Right atrium auricular region (tissue), 2 donors: ENCODE results near the gene DDX47. TPM values are rescaled to one million over a fixed set of nuclear protein-coding genes. Genes with fewer than 3 reads are reported as not detected.
A peak's percentile ranks its signal among the peaks of the same experiment; 100 is the strongest.

ENCODE experiments used
- DNase-seq: peaks from one replicate; pipeline ENCODE4 v3.0.0-alpha.2; 2019; ENCODE audit warnings: low spot score
- H3K27ac ChIP-seq, 2 donors: fragments of 200-600 bp; sonication (generic); 1 replicate in 1 of 2; 2 replicates in 1 of 2; pipeline ENCODE4 v1.5.1; 2016 to 2019
- H3K27me3 ChIP-seq, 2 donors: fragments of 200-600 bp; sonication (generic); one replicate each; pipeline versions ENCODE4 v1.5.1 to v1.6.0; 2017 to 2019
- H3K36me3 ChIP-seq: fragments of 200-600 bp; sonication (generic); one replicate; pipeline ENCODE4 v1.5.1; 2016
- H3K4me1 ChIP-seq, 2 donors: fragments of 200-600 bp; sonication (generic); one replicate each; pipeline versions ENCODE4 v1.5.1 to v1.6.0; 2017 to 2019
- H3K4me3 ChIP-seq, 2 donors: fragments of 200-600 bp; sonication (generic); 1 replicate in 1 of 2; 2 replicates in 1 of 2; pipeline ENCODE4 v1.5.1; 2017 to 2019; ENCODE audit warnings: mild to moderate bottlenecking in 1 of 2, moderate library complexity in 1 of 2
- H3K9me3 ChIP-seq, 2 donors: fragments of 200-600 bp; sonication (generic); one replicate each; pipeline ENCODE4 v1.5.1; 2019
- CTCF ChIP-seq, 2 donors: fragments of 200-600 bp; sonication (generic); IDR thresholded peaks; one replicate each; pipeline ENCODE4 v1.5.1; 2019; ENCODE audit warnings: antibody characterized with exemption in 2 of 2
- total RNA-seq, 2 donors: library from RNA; depleted of rRNA; stranded (reverse); fragments of >200 nt; gene quantifications; one replicate each; pipeline ENCODE4 v1.1.0, GENCODE V29; 2016

DDX47 gene
- total RNA-seq, 2 donors from 2014 or later = 24.1 to 35.6 TPM

- Histone ChIP-seq H3K27me3 (no peaks in the 10 kb centered on the region), H3K36me3 (no peaks in the 10 kb centered on the region), H3K27ac (peak overlapping the region in 1 of 2 donors; percentile 20), H3K9me3 (no peaks in the 10 kb centered on the region), H3K4me1 (peaks cover 0 to 39% of the 10 kb centered on the region in 2 donors), H3K4me3 (peak overlapping the region; percentile 25 to 28)
- no peak for TF ChIP-seq CTCF (IDR thresholded peaks at IDR 0.05)
- DNase-seq = no peak
Measured at GRCh38 chr12:12791756-12792369, 21.3 kb upstream of the DDX47 start.

GRCh38 chr12:12792421-12792820 lies 20.7 kb upstream of the DDX47 start:
- H3K27ac ChIP-seq = peak overlapping the region in 1 of 2 donors; percentile 20
- peak overlapping the region in 1 of 2 donors; percentile 25 for H3K4me3 ChIP-seq

GRCh38 chr12:12794686-12795085 lies 18.5 kb upstream of the DDX47 start:
- no peak overlapping the region for H3K4me3 ChIP-seq
- peaks cover 0 to 16% of the 10 kb centered on the region in 2 donors for H3K4me1 ChIP-seq
- no peak for DNase-seq
- no peaks in the 10 kb centered on the region for H3K36me3 ChIP-seq
- H3K27ac ChIP-seq = no peak overlapping the region
- no peaks in the 10 kb centered on the region for H3K27me3 ChIP-seq
- no peak for TF ChIP-seq CTCF (IDR thresholded peaks at IDR 0.05)
- no peaks in the 10 kb centered on the region for H3K9me3 ChIP-seq

More at GRCh38 chr12:12792421-12792820, 20.7 kb upstream of the DDX47 start:
- Histone ChIP-seq H3K9me3 (no peaks in the 10 kb centered on the region), H3K27me3 (no peaks in the 10 kb centered on the region), H3K36me3 (no peaks in the 10 kb centered on the region), H3K4me1 (peaks cover 0 to 35% of the 10 kb centered on the region in 2 donors)
- TF ChIP-seq CTCF (IDR thresholded peaks at IDR 0.05) = no peak
- DNase-seq = no peak

- no peaks in the 10 kb centered on the region for H3K9me3 ChIP-seq
- peaks cover 0 to 15% of the 10 kb centered on the region in 2 donors for H3K4me1 ChIP-seq
- no peak overlapping the region for H3K4me3 ChIP-seq
- no peak overlapping the region for H3K27ac ChIP-seq
- no peak for TF ChIP-seq CTCF (IDR thresholded peaks at IDR 0.05)
- no peaks in the 10 kb centered on the region for H3K27me3 ChIP-seq
- no peaks in the 10 kb centered on the region for H3K36me3 ChIP-seq
- no peak for DNase-seq
Measured at GRCh38 chr12:12796171-12796570, 17.0 kb upstream of the DDX47 start.

GRCh38 chr12:12796928-12797793 lies 16.0 kb upstream of the DDX47 start:
- TF ChIP-seq CTCF (IDR thresholded peaks at IDR 0.05) = no peak
- DNase-seq = no peak
- Histone ChIP-seq H3K9me3 (no peaks in the 10 kb centered on the region), H3K27me3 (no peaks in the 10 kb centered on the region), H3K36me3 (no peaks in the 10 kb centered on the region), H3K4me3 (no peak overlapping the region), H3K4me1 (peaks cover 0 to 5% of the 10 kb centered on the region in 2 donors), H3K27ac (no peak overlapping the region)
